Fibroblast of pulmonary artery (primary cell): ENCODE data around the gene DPM2.
A peak's percentile ranks its signal among the peaks of the same experiment; 100 is the strongest.

Source experiments
- DNase-seq: peaks from one replicate; pipeline ENCODE4 v3.0.0-alpha.2; 2010; ENCODE audit warnings: low read depth
- H3K4me3 ChIP-seq: replicated peaks from 2 replicates; pipeline ENCODE4 v1.5.1; 2011; ENCODE audit warnings: low read depth, mild to moderate bottlenecking, control low read depth, low read length, moderate library complexity
- CTCF ChIP-seq: IDR thresholded peaks from 2 replicates; pipeline ENCODE4 v1.5.1; 2011; ENCODE audit warnings: mild to moderate bottlenecking, control low read depth, low read length, inconsistent platforms; ENCODE audit errors: missing control alignments

The DPM2 gene

GRCh38 chr9:127899128-127899943 lies 38.3 kb downstream of the DPM2 start, which contains the start of gene ST6GALNAC6:
ST6GALNAC6 (minus strand) TSS chr9:127899603; CDS start chr9:127897981, 1,622 bp downstream.
- H3K4me3 ChIP-seq = peak within 1 kb of the TSS; percentile 90
- no peak for TF ChIP-seq CTCF

DNA sequence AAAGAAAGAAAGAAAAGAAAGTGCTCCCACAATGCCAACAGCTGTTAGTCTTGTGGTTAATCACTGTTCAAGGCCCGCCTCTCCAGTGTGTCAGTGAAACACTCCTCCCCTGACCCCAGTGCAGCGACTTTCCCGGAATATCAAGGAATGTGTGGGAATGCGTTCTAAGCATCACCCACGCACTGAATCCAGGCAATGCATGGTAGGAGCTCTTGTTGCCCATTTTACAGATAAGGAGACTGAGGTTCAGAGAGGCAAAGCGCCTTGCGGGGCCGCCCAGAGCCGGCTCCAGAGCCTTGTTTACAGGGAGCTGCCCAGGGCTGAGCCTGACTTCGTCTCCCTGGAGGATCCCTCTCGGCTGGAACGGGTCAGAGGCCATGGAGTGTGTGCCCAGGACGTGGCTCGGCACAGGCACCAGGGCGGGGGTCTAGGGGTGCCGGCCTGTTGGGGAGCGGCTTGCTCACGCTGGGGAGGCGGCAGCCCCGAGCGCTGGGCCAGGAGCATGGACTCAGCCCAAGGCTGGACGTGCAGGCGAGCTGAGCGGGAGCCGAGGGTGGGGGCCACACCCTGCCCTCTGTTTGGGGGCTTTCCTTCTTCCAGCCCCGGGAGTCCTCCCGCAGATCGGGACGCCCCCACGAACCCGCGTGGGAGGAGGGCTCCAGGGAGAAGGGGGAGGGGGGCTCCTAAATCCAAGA lies 39.1 kb downstream of the DPM2 start:
- peak; percentile 93 for DNase-seq
- TF ChIP-seq CTCF = no peak
- H3K4me3 ChIP-seq = peak overlapping the region; percentile 90

More at GRCh38 chr9:127899128-127899943, 38.3 kb downstream of the DPM2 start, which contains the start of gene ST6GALNAC6:
- DNase-seq = peak; percentile 73

GRCh38 chr9:127897193-127897692 lies 40.4 kb downstream of the DPM2 start:
- peak overlapping the region; percentile 90 for H3K4me3 ChIP-seq
- peak; percentile 89 for DNase-seq
- TF ChIP-seq CTCF = no peak

GRCh38 chr9:127896395-127897192 lies 41.1 kb downstream of the DPM2 start:
- H3K4me3 ChIP-seq = peak overlapping the region; percentile 45
- DNase-seq = no peak
- TF ChIP-seq CTCF = no peak

- H3K4me3 ChIP-seq = no peak overlapping the region
- no peak for DNase-seq
- no peak for TF ChIP-seq CTCF
These were observed 41.8 kb downstream of the DPM2 start for GRCh38 chr9:127895811-127896210.

- no peak for TF ChIP-seq CTCF
- no peak for DNase-seq
- H3K4me3 ChIP-seq = no peak overlapping the region
These were observed 44.3 kb downstream of the DPM2 start for GRCh38 chr9:127893392-127893791.
